Choroid plexus epithelial cell (primary cell): Measurements from ENCODE around the gene ARL10.

Source experiments
- DNase-seq: peaks from one replicate; pipeline ENCODE4 v3.0.0-alpha.2; 2010; ENCODE audit warnings: low read depth
- H3K4me3 ChIP-seq: 2 replicates; pipeline ENCODE4 v1.5.1; 2011; ENCODE audit warnings: low read depth, mild to moderate bottlenecking, control low read depth, low read length, moderate library complexity
- TF ChIP-seq, protein P1 (sequence below): conservative IDR thresholded peaks from 2 replicates; pipeline ENCODE4 v1.5.1; 2011; ENCODE audit warnings: low read depth, mild to moderate bottlenecking, control low read depth, inconsistent platforms, low read length, moderate library complexity

Gene ARL10

DNA sequence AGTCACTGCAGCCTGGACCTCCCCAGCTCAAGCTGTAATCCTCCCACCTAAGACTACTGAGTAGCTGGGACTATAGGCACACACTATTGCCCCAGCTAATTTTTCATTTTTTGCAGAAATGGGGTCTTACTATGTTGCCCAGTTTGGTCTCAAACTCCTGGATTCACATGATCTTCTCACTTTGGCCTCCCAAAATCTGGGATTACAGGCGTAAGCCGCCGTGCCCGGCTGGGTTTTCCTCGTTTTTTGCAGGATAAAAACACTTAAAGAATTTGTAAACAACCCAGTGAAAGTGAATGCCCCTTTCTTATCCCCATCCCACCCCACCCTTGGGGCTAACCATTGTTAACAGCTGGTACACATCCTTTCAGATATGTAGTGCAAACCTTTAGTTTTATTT is 43.3 kb downstream of the ARL10 start:
- TF ChIP-seq, protein P1, sequence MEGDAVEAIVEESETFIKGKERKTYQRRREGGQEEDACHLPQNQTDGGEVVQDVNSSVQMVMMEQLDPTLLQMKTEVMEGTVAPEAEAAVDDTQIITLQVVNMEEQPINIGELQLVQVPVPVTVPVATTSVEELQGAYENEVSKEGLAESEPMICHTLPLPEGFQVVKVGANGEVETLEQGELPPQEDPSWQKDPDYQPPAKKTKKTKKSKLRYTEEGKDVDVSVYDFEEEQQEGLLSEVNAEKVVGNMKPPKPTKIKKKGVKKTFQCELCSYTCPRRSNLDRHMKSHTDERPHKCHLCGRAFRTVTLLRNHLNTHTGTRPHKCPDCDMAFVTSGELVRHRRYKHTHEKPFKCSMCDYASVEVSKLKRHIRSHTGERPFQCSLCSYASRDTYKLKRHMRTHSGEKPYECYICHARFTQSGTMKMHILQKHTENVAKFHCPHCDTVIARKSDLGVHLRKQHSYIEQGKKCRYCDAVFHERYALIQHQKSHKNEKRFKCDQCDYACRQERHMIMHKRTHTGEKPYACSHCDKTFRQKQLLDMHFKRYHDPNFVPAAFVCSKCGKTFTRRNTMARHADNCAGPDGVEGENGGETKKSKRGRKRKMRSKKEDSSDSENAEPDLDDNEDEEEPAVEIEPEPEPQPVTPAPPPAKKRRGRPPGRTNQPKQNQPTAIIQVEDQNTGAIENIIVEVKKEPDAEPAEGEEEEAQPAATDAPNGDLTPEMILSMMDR: no peak

GRCh38 chr5:176409765-176410164 is 44.5 kb downstream of the ARL10 start:
- TF ChIP-seq, protein P1: no peak
- no peak overlapping the region for H3K4me3 ChIP-seq
- DNase-seq: no peak

More for the DNA sequence above, 43.3 kb downstream of the ARL10 start:
- H3K4me3 ChIP-seq: no peak overlapping the region
- DNase-seq: no peak

DNA sequence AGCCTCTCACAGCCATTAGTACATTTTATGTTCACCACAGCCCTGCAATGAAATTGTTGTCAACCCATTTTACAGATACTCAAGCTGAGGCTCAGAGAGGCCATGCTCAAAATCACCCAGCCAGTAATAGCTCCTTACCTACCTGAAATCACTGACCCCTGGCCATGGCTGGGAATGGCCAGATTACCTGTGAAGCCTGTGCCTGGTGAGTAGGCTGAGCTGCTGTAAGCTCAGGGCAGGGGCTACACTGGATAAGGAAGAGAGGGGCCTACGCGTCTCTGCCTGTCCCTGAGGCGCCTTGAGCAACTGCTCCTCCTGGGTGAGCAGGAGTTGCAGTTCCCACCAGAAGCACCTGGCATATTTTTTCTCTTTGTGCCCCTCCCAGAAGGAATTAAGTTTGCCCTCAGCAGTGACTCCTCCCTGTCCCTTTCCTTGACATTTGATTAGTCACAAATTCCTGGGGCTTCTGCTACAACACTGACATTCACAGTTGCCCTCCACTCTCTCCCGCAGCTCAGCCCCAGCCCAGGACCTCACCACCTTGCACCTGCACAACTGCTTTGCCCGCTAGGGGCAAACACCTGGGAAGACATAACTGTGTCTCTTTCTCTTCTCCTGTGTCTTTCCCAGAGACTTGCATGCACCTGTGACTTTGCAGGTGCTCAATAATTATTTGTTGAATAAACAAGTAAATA is 45.3 kb downstream of the ARL10 start:
- no peak overlapping the region for H3K4me3 ChIP-seq
- TF ChIP-seq, protein P1: no peak
- no peak for DNase-seq

DNA sequence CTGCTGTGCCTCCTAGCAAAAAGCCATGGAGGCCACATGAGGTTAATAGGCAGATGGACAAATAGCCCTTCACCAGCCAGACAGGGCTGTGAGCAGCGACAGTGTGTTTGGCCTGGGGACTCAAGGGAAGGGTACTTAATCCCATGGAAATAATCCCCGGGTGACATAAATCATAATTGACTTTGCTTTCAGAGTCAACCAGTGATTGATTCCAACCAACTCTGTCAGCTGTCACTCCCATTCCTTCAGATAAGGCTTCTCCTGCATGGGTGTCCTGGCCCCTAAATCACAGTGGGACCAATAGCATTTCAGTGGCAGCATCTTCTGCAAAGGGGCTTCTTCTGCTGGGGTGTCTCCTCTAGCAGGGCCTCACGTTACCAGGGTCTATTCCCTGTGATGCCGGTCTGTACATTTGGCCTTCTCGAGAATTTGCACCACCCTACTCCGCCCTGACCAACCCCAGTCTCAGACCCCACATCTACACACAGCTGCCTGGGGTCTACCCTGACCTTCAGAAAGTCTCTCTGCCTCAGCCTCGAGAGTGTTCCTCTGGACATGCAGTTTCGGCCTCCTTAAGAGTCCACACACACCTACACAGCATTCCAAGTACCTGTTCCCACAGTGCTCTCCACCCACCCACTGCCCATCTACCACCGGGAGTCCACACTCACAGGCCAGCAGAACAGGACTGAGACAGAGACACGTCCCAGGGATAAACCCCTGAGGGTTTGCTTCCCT is 47.4 kb downstream of the ARL10 start:
- TF ChIP-seq, protein P1: no peak

GRCh38 chr5:176413255-176413565 is 47.9 kb downstream of the ARL10 start:
- DNase-seq: peak; percentile 72
- TF ChIP-seq, protein P1: no peak
- no peak overlapping the region for H3K4me3 ChIP-seq

More for the DNA sequence above, 47.4 kb downstream of the ARL10 start:
- no peak overlapping the region for H3K4me3 ChIP-seq
- no peak for DNase-seq

DNA sequence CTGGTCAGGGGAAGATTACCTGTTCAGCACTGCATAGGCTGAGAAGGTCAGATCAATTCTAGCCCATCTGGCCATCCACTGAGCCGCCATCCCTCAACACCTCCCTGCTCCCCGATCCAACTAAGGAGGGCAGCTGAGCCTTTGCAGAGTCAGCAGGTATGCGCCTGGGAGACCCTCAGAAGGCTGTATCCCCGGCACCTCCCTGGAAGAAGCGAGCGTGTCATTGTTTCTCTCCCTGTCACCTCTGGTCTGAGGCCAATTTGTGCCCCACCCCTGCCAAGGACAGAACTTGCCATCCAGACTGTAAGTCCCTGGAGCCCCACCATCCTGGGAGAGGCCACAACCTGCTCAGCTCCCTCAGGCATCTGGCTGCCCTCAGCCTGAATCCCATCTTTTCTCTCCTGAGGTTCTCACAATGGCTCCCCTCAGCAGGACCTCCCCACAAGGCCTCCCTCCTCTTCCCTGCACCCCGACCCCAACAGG is 48.5 kb downstream of the ARL10 start:
- TF ChIP-seq, protein P1: no peak
- DNase-seq: no peak
- no peak overlapping the region for H3K4me3 ChIP-seq
